H1 (cell line): ENCODE data around the gene RSPH6A.

Experiments
- CTCF ChIP-seq, 3 experiments: IDR thresholded peaks; 1 replicate in 2 of 3; 2 replicates in 1 of 3; pipeline versions ENCODE4 v1.5.1 to v1.6.1; 2011; ENCODE audit warnings: low read length in 3 of 3, mild to moderate bottlenecking in 3 of 3, inconsistent platforms in 2 of 3, low read depth in 1 of 3, moderate library complexity in 1 of 3; ENCODE audit not compliant: insufficient read depth in 1 of 3; ENCODE audit errors: control extremely low read depth in 1 of 3
- EZH2 ChIP-seq: fragments of 200-600 bp; sonication (generic); IDR thresholded peaks from 2 replicates; pipeline ENCODE4 v1.7.1; 2012; ENCODE audit warnings: low read depth, mild to moderate bottlenecking, moderate library complexity, low read length, inconsistent platforms; ENCODE audit not compliant: severe bottlenecking
- FOSL1 ChIP-seq: IDR thresholded peaks from 2 replicates; pipeline ENCODE4 v1.6.1; 2011; ENCODE audit warnings: mild to moderate bottlenecking, low read depth, low read length, moderate library complexity; ENCODE audit not compliant: insufficient read depth
- KDM5A ChIP-seq: fragments of 200-600 bp; IDR thresholded peaks from 2 replicates; pipeline ENCODE4 v1.7.1; 2012; ENCODE audit warnings: mild to moderate bottlenecking, low read length, inconsistent platforms, mixed read lengths
- MAFK ChIP-seq: IDR thresholded peaks from 2 replicates; pipeline ENCODE4 v1.6.1; 2012; ENCODE audit warnings: low read depth, mild to moderate bottlenecking, improper control_type of control experiment, low read length
- POLR2A ChIP-seq, 2 experiments: IDR thresholded peaks; 1 replicate in 1 of 2; 2 replicates in 1 of 2; pipeline ENCODE4 v1.6.1; 2011; ENCODE audit warnings: low read depth in 2 of 2, low read length in 2 of 2, mild to moderate bottlenecking in 2 of 2; ENCODE audit errors: control extremely low read depth in 1 of 2
- RAD21 ChIP-seq, 2 experiments: IDR thresholded peaks in 1 of 2; conservative IDR thresholded peaks in 1 of 2; 2 replicates each; pipeline ENCODE4 v1.6.1; 2011; ENCODE audit warnings: low read depth in 2 of 2, low read length in 2 of 2, improper control_type of control experiment in 1 of 2, inconsistent platforms in 1 of 2, mild to moderate bottlenecking in 1 of 2, moderate library complexity in 1 of 2
- RXRA ChIP-seq: IDR thresholded peaks from 2 replicates; pipeline ENCODE4 v1.6.1; 2011; ENCODE audit warnings: low read depth, mild to moderate bottlenecking, low read length, moderate library complexity; ENCODE audit not compliant: insufficient read depth
- TCF12 ChIP-seq: IDR thresholded peaks from 2 replicates; pipeline ENCODE4 v1.6.1; 2011; ENCODE audit warnings: low read depth, mild to moderate bottlenecking, low read length
- ZNF274 ChIP-seq: IDR thresholded peaks from 2 replicates; pipeline ENCODE4 v1.7.0; 2012; ENCODE audit warnings: low read length, borderline replicate concordance; ENCODE audit errors: extremely low read depth

GRCh38 chr19:45816236-45817009, 1.3 kb upstream of the RSPH6A start:
- TF ChIP-seq MAFK = no peak
- no peak for TF ChIP-seq TCF12
- no peak for TF ChIP-seq RAD21 (IDR thresholded peaks at IDR 0.05 in 1 of 2, conservative IDR thresholded peaks at IDR 0.05 in 1 of 2; ENCODE audit: low read depth in 2 of 2, low read length in 2 of 2)
- no peak for TF ChIP-seq FOSL1
- TF ChIP-seq POLR2A (IDR thresholded peaks at IDR 0.05; ENCODE audit: control extremely low read depth in 1 of 2, low read depth in 2 of 2, low read length in 2 of 2) = no peak; a peak in 1 of 3 replicates
- no peak for TF ChIP-seq ZNF274
- TF ChIP-seq CTCF (IDR thresholded peaks at IDR 0.05; ENCODE audit: control extremely low read depth in 1 of 3, insufficient read depth in 1 of 3, low read depth in 1 of 3, low read length in 3 of 3) = no peak
- no peak for TF ChIP-seq EZH2
- no peak for TF ChIP-seq RXRA
- no peak for TF ChIP-seq KDM5A
